ENCODE measurements around the gene ACBD6. TPM values are rescaled to one million over a fixed set of nuclear protein-coding genes. Genes with fewer than 3 reads are reported as not detected.

Gene ACBD6
- total RNA-seq, 3 donors from 2014 or later (not counting 1 experiment from before 2014, with no cell fraction given): 29.8 to 47.3 (median 41.9) TPM

DNA sequence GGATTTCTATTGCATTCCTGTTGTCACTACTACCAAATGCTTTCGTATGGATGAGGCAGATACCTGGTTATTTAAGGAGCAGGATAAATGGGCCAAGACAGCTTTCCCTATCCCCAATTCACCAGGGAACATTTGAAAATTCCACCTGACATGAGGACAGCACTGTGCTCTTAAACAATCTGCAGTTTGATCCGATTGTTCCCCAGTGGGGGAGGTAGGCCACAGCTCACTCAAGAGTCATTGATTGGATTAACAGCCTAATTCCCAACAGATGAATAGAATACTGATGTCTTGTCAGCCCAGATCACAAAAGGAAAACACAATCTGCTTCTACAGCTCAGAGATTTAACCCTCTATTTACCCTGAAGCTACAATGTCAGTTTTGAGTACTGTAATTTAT, 148.4 kb downstream of the ACBD6 start:
- no peak for DNase-seq
- Mint-ChIP-seq H3K36me3 (no peaks in the 10 kb centered on the region), H3K9me3 (no peaks in the 10 kb centered on the region), H3K27me3 (ENCODE audit: low read depth in 2 of 2) (no peaks in the 10 kb centered on the region), H3K27ac (no peak overlapping the region), H3K4me3 (no peak overlapping the region), H3K4me1 (peaks cover 8 to 14% of the 10 kb centered on the region in 2 donors)
- no peak for ATAC-seq
- Histone ChIP-seq H3K9me3 (ENCODE audit: control insufficient read depth, insufficient read depth, low read length) (no peaks in the 10 kb centered on the region), H3K36me3 (ENCODE audit: control insufficient read depth, insufficient read depth, low read length) (no peaks in the 10 kb centered on the region), H3K27me3 (ENCODE audit: control insufficient read depth, insufficient read depth, low read length) (no peaks in the 10 kb centered on the region), H3K27ac (ENCODE audit: low read length) (no peak overlapping the region), H3K4me3 (ENCODE audit: low read length) (no peak overlapping the region), H3K4me1 (ENCODE audit: control insufficient read depth, insufficient read depth, low read length) (no peaks in the 10 kb centered on the region)
- 100% methylated on average over 2 of the region's 2 CpGs for WGBS (ENCODE audit: insufficient coverage)
- TF ChIP-seq, protein P1, sequence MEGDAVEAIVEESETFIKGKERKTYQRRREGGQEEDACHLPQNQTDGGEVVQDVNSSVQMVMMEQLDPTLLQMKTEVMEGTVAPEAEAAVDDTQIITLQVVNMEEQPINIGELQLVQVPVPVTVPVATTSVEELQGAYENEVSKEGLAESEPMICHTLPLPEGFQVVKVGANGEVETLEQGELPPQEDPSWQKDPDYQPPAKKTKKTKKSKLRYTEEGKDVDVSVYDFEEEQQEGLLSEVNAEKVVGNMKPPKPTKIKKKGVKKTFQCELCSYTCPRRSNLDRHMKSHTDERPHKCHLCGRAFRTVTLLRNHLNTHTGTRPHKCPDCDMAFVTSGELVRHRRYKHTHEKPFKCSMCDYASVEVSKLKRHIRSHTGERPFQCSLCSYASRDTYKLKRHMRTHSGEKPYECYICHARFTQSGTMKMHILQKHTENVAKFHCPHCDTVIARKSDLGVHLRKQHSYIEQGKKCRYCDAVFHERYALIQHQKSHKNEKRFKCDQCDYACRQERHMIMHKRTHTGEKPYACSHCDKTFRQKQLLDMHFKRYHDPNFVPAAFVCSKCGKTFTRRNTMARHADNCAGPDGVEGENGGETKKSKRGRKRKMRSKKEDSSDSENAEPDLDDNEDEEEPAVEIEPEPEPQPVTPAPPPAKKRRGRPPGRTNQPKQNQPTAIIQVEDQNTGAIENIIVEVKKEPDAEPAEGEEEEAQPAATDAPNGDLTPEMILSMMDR (IDR thresholded peaks at IDR 0.05): no peak
- intact Hi-C loops (cut with micrococcal nuclease): no loop called here

DNA sequence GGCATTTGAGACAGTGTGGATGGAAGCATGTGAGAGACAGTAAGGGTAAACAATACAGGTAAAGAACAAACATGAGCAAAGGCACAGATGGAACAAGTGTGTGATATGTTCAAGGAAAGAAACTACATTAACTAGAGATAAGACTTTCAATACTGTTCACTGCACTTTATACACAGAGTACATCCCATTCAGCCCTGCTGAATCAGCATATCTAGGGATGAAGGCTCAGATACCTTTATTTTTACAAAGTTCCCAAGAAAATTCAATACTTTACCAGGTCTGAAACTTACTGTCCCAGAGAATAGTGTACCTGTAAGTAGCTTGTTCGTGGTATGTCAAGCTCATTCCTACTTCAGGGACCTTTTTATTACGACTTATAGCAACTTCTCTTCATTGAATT, 149.8 kb downstream of the ACBD6 start:
- ATAC-seq (no peak), DNase-seq (no peak)
- 78% methylated on average over 2 of the region's 2 CpGs for WGBS (ENCODE audit: insufficient coverage)
- no peaks in the 10 kb centered on the region for H3K9me3 Mint-ChIP-seq
- intact Hi-C loops (cut with micrococcal nuclease): no loop called here
- H3K4me1 Mint-ChIP-seq: peaks cover 8 to 14% of the 10 kb centered on the region in 2 donors
- Histone ChIP-seq H3K27me3 (ENCODE audit: control insufficient read depth, insufficient read depth, low read length) (no peaks in the 10 kb centered on the region), H3K9me3 (ENCODE audit: control insufficient read depth, insufficient read depth, low read length) (no peaks in the 10 kb centered on the region), H3K27ac (ENCODE audit: low read length) (no peak overlapping the region), H3K36me3 (ENCODE audit: control insufficient read depth, insufficient read depth, low read length) (no peaks in the 10 kb centered on the region), H3K4me3 (ENCODE audit: low read length) (no peak overlapping the region), H3K4me1 (ENCODE audit: control insufficient read depth, insufficient read depth, low read length) (no peaks in the 10 kb centered on the region)
- no peaks in the 10 kb centered on the region for H3K36me3 Mint-ChIP-seq
- H3K27ac Mint-ChIP-seq: no peak overlapping the region
- H3K27me3 Mint-ChIP-seq (ENCODE audit: low read depth in 2 of 2): no peaks in the 10 kb centered on the region
- TF ChIP-seq, protein P1 (IDR thresholded peaks at IDR 0.05): no peak
- no peak overlapping the region for H3K4me3 Mint-ChIP-seq

DNA sequence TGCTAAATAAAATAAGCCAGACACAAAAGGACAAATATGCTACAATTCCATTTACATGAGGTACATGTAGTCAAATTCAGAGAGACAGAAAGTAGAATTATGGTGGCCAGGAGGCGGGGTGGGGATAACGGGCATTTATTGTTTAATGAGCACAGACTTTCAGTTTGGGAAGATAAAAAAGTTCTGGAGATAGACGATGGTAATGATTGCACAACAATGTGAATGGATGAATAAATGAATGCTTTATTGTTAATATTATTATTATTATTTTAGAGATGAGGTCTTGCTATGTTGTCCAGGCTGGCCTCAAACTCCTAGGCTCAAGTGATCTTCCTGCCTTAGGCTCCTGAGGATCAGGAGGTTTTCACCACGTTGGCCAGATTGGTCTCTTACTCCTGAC, 150.4 kb downstream of the ACBD6 start:
- 99% methylated on average over 4 of the region's 4 CpGs for WGBS (ENCODE audit: insufficient coverage)
- H3K9me3 Mint-ChIP-seq: no peaks in the 10 kb centered on the region
- no peaks in the 10 kb centered on the region for H3K36me3 ChIP-seq (ENCODE audit: control insufficient read depth, insufficient read depth, low read length)
- intact Hi-C loops (cut with micrococcal nuclease): no loop called here
- no peak overlapping the region for H3K27ac Mint-ChIP-seq
- no peak overlapping the region for H3K4me3 ChIP-seq (ENCODE audit: low read length)
- H3K27ac ChIP-seq (ENCODE audit: low read length): no peak overlapping the region
- ATAC-seq: no peak
- H3K4me1 Mint-ChIP-seq: peaks cover 8 to 15% of the 10 kb centered on the region in 2 donors
- no peak for DNase-seq
- H3K27me3 ChIP-seq (ENCODE audit: control insufficient read depth, insufficient read depth, low read length): no peaks in the 10 kb centered on the region
- no peaks in the 10 kb centered on the region for H3K9me3 ChIP-seq (ENCODE audit: control insufficient read depth, insufficient read depth, low read length)
- H3K4me3 Mint-ChIP-seq: no peak overlapping the region
- TF ChIP-seq, protein P1 (IDR thresholded peaks at IDR 0.05): no peak
- no peaks in the 10 kb centered on the region for H3K27me3 Mint-ChIP-seq (ENCODE audit: low read depth in 2 of 2)
- no peaks in the 10 kb centered on the region for H3K36me3 Mint-ChIP-seq
- no peaks in the 10 kb centered on the region for H3K4me1 ChIP-seq (ENCODE audit: control insufficient read depth, insufficient read depth, low read length)

DNA sequence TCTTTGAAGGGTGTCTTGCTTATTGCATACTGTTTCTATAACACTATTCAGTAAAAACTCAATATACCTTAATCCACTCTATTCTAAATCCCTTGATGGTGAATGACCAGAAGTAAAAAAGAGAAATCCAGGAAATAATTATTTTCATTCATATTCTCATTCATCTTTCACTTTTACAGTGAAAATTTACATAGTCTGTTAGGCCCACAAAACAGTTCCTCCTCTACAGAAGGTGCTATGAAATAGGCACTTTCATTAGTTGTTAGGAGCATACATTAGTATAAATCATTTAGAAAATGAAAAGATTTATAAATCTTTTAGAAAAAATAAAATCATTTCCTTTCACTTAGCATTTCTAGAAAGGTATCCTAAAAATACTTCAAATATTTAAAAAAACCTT, 157.2 kb downstream of the ACBD6 start:
- H3K4me1 Mint-ChIP-seq: peaks cover 0 to 21% of the 10 kb centered on the region in 2 donors
- no peak overlapping the region for H3K4me3 Mint-ChIP-seq
- H3K4me3 ChIP-seq (ENCODE audit: low read length): no peak overlapping the region
- H3K27me3 Mint-ChIP-seq (ENCODE audit: low read depth in 2 of 2): no peaks in the 10 kb centered on the region
- no peak overlapping the region for H3K27ac ChIP-seq (ENCODE audit: low read length)
- H3K27ac Mint-ChIP-seq: no peak overlapping the region
- H3K4me1 ChIP-seq (ENCODE audit: control insufficient read depth, insufficient read depth, low read length): no peaks in the 10 kb centered on the region
- no peaks in the 10 kb centered on the region for H3K36me3 ChIP-seq (ENCODE audit: control insufficient read depth, insufficient read depth, low read length)
- H3K27me3 ChIP-seq (ENCODE audit: control insufficient read depth, insufficient read depth, low read length): no peaks in the 10 kb centered on the region
- intact Hi-C loops (cut with micrococcal nuclease): no loop called here
- TF ChIP-seq, protein P1 (IDR thresholded peaks at IDR 0.05): no peak
- H3K9me3 Mint-ChIP-seq: no peaks in the 10 kb centered on the region
- DNase-seq (no peak), ATAC-seq (no peak)
- H3K9me3 ChIP-seq (ENCODE audit: control insufficient read depth, insufficient read depth, low read length): no peaks in the 10 kb centered on the region
- H3K36me3 Mint-ChIP-seq: no peaks in the 10 kb centered on the region
